NT2/D1 (cell line): Measurements from ENCODE around the gene KMT5B.

Source experiments
- DNase-seq: peaks from one replicate; pipeline ENCODE4 v3.0.0-alpha.2; 2011; ENCODE audit warnings: low read depth, low spot score
- H3K27me3 ChIP-seq: 2 replicates; pipeline ENCODE4 v1.6.0; 2011; ENCODE audit warnings: mild to moderate bottlenecking; ENCODE audit not compliant: insufficient read length, insufficient read depth
- H3K36me3 ChIP-seq: 2 replicates; pipeline ENCODE4 v1.6.1; 2011; ENCODE audit warnings: mild to moderate bottlenecking, low read length, mixed read lengths; ENCODE audit not compliant: insufficient read depth, insufficient read length
- H3K4me1 ChIP-seq: 2 replicates; pipeline ENCODE4 v1.5.1; 2011; ENCODE audit not compliant: insufficient read depth, insufficient read length
- H3K4me3 ChIP-seq: 2 replicates; pipeline ENCODE4 v1.5.1; 2011; ENCODE audit warnings: low read depth; ENCODE audit not compliant: insufficient read length
- H3K9ac ChIP-seq: 2 replicates; pipeline ENCODE4 v1.6.0; 2011; ENCODE audit warnings: low read depth; ENCODE audit not compliant: insufficient read length
- H3K9me3 ChIP-seq: 2 replicates; pipeline ENCODE4 v1.5.1; 2011; ENCODE audit warnings: mild to moderate bottlenecking, low read length; ENCODE audit not compliant: insufficient read depth
- SUZ12 ChIP-seq: IDR thresholded peaks from 2 replicates; pipeline ENCODE4 v1.6.1; 2011; ENCODE audit not compliant: insufficient read length, insufficient read depth; ENCODE audit errors: extremely low read depth
- YY1 ChIP-seq: IDR thresholded peaks from 2 replicates; pipeline ENCODE4 v1.6.1; 2011; ENCODE audit not compliant: insufficient read length, insufficient read depth
- ZNF274 ChIP-seq: IDR thresholded peaks from 2 replicates; pipeline ENCODE4 v1.6.1; 2011; ENCODE audit warnings: mild to moderate bottlenecking, low read depth, low read length

KMT5B gene

GRCh38 chr11:68137833-68138232, 75.3 kb downstream of the KMT5B start:
- Histone ChIP-seq H3K4me3 (no peak overlapping the region), H3K36me3 (no peaks in the 10 kb centered on the region), H3K27me3 (no peaks in the 10 kb centered on the region), H3K4me1 (peaks cover 4% of the 10 kb centered on the region), H3K9ac (no peak overlapping the region), H3K9me3 (peaks cover 22% of the 10 kb centered on the region)
- TF ChIP-seq YY1 (no peak), SUZ12 (no peak)
- DNase-seq, result no peak

- H3K9me3 ChIP-seq, result peaks cover 31% of the 10 kb centered on the region
- H3K9ac ChIP-seq, result no peak overlapping the region
- no peak for DNase-seq
- no peak overlapping the region for H3K4me3 ChIP-seq
- no peaks in the 10 kb centered on the region for H3K27me3 ChIP-seq
- no peak for TF ChIP-seq SUZ12
- no peak for TF ChIP-seq ZNF274
- TF ChIP-seq YY1, result no peak
- no peaks in the 10 kb centered on the region for H3K36me3 ChIP-seq
- H3K4me1 ChIP-seq, result peaks cover 4% of the 10 kb centered on the region
Observed at GRCh38 chr11:68136866-68137265, 76.2 kb downstream of the KMT5B start.

GRCh38 chr11:68135161-68135560, 77.9 kb downstream of the KMT5B start:
- no peak for DNase-seq
- Histone ChIP-seq H3K27me3 (no peaks in the 10 kb centered on the region), H3K4me1 (no peaks in the 10 kb centered on the region), H3K9ac (no peak overlapping the region), H3K4me3 (no peak overlapping the region), H3K36me3 (no peaks in the 10 kb centered on the region), H3K9me3 (peaks cover 48% of the 10 kb centered on the region)
- TF ChIP-seq SUZ12, result no peak
- no peak for TF ChIP-seq YY1
- no peak for TF ChIP-seq ZNF274

GRCh38 chr11:68133761-68134160, 79.3 kb downstream of the KMT5B start:
- Histone ChIP-seq H3K9ac (no peak overlapping the region), H3K4me3 (no peak overlapping the region), H3K36me3 (no peaks in the 10 kb centered on the region), H3K9me3 (peaks cover 58% of the 10 kb centered on the region), H3K27me3 (no peaks in the 10 kb centered on the region), H3K4me1 (peaks cover 6% of the 10 kb centered on the region)
- TF ChIP-seq ZNF274, result no peak
- TF ChIP-seq YY1, result no peak
- TF ChIP-seq SUZ12, result no peak
- DNase-seq, result no peak

- Histone ChIP-seq H3K9me3 (peaks cover 56% of the 10 kb centered on the region), H3K4me1 (peaks cover 14% of the 10 kb centered on the region), H3K27me3 (no peaks in the 10 kb centered on the region), H3K4me3 (no peak overlapping the region), H3K36me3 (no peaks in the 10 kb centered on the region), H3K9ac (no peak overlapping the region)
- no peak for DNase-seq
- TF ChIP-seq ZNF274, result no peak
- no peak for TF ChIP-seq SUZ12
- TF ChIP-seq YY1, result no peak
Observed at GRCh38 chr11:68130121-68130520, 83.0 kb downstream of the KMT5B start.

- no peak for TF ChIP-seq SUZ12
- no peak for TF ChIP-seq ZNF274
- TF ChIP-seq YY1, result no peak
- Histone ChIP-seq H3K27me3 (no peaks in the 10 kb centered on the region), H3K36me3 (no peaks in the 10 kb centered on the region), H3K4me1 (peaks cover 19% of the 10 kb centered on the region), H3K9ac (peak overlapping the region; percentile 63), H3K9me3 (peaks cover 43% of the 10 kb centered on the region), H3K4me3 (peak overlapping the region; percentile 27)
- DNase-seq, result peak; percentile 56
Observed at GRCh38 chr11:68128682-68129327, 84.3 kb downstream of the KMT5B start.

GRCh38 chr11:68127714-68128681, 85.1 kb downstream of the KMT5B start:
- peaks cover 36% of the 10 kb centered on the region for H3K9me3 ChIP-seq
- peak; percentile 94 for DNase-seq
- no peaks in the 10 kb centered on the region for H3K36me3 ChIP-seq
- no peaks in the 10 kb centered on the region for H3K27me3 ChIP-seq
- peak overlapping the region; percentile 27 for H3K4me3 ChIP-seq
- peaks cover 19% of the 10 kb centered on the region for H3K4me1 ChIP-seq
- TF ChIP-seq YY1 (no peak), ZNF274 (no peak), SUZ12 (no peak)
- H3K9ac ChIP-seq, result peak overlapping the region; percentile 71
